ENCODE data around the gene TMEM255B.

Gene TMEM255B

DNA sequence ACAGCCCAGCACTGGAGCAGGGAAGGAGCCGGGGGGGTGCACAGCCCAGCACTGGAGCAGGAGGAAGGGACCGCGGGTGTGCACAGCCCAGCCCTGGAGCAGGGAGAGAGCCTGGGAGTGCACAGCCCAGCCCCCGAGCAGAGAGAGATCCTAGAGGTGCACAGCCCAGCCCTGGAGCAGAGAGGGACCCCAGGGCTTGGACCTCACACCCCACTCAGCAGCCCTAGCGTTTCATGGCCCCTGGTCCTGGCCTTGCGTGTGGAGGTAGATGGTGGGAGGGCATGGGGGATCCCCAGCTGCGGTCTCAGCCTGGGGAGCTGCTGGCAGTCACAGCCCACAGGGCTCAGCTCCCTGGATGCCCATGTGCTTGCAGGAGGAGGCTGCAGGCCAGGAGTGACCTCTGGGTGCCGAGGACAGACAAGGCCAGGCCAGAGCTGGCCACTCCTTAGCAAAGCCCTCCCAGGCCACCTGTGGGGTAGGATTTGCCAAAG is 79.7 kb downstream of the TMEM255B start:
- DNase-seq: no peak

DNA sequence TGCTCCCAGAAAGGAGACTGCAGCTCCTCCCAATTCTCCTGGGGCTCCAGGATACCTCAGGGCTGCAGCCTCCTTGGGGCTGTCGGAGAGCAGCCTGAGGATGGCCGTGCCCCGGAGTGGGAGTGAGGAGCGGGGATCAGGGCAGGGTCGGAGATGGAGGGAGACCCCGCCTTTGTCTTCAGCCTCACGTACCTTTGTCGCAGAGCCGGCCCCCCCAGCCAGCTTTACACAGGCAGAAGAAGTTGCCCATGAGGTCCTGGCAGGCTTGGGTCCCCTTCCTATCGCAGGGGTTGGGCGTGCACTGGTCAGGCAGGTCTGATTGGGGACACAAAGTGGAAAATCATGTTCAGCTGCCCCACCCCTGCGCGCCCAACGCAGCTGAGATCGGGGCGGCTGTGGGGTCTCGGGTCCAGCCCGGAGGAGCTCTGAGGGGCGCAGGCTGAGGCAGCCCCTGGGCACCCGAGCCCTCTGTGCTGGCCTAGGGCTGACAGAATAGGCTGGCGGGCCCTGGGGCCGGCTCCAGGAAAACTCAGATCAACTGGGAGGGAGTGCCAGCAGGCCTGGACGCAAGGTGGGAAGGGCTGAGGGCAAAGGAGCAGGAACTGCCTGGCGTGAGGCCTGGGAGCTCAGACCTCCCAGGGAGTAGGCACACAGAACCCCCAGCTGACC is 80.6 kb downstream of the TMEM255B start:
- DNase-seq: no peak

DNA sequence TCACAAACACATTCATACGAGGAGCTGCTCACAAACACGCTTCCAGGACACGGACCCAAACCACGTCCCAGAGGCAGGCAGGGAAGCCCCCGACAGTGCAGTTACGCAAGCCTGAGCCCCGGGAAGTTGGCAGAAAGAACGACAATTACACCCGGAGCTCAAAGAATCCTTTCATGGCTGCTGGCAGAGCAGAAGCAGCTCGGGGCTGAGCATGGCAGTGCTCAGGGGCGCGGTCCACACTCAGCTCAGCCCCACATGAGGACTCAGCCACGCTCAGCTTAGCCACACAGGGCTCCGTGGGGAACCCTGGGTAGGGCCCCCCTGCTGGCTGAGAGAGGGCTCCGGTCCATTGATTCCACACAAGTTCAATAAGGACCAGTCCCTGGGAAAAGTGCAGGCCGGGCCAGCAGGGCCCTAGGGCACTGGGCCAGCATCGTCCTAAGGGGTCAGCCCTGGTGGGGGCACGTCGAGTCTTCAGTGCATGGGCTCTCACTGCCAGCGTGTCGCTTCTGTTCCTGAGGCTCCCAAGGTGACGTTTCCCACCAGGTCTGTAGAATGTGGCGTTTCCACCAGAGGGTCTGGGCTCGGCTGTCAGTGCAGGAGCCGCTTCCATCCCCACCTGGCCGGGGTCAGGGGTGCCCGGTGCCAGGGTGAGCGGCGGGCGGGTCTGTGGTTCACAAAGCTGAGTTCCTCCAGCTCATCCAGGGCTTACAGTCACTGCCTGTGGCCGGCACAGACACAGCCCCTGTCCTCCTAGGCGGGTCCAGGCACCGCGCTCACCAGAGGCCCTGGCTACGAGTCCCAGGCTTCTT is 81.7 kb downstream of the TMEM255B start:
- no peak for DNase-seq

DNA sequence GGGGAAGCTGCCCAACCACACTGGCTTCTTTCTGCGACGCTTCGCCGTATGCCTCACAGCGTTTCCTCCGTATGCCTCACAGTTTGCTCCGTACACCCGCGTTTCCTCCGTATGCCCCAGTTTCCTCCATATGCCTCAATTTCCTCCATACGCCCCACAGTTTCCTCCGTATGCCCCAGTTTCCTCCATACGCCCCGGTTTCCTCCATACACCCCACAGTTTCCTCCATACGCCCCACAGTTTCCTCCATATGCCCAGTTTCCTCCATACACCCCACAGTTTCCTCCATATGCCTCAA is 82.3 kb downstream of the TMEM255B start:
- DNase-seq: no peak

DNA sequence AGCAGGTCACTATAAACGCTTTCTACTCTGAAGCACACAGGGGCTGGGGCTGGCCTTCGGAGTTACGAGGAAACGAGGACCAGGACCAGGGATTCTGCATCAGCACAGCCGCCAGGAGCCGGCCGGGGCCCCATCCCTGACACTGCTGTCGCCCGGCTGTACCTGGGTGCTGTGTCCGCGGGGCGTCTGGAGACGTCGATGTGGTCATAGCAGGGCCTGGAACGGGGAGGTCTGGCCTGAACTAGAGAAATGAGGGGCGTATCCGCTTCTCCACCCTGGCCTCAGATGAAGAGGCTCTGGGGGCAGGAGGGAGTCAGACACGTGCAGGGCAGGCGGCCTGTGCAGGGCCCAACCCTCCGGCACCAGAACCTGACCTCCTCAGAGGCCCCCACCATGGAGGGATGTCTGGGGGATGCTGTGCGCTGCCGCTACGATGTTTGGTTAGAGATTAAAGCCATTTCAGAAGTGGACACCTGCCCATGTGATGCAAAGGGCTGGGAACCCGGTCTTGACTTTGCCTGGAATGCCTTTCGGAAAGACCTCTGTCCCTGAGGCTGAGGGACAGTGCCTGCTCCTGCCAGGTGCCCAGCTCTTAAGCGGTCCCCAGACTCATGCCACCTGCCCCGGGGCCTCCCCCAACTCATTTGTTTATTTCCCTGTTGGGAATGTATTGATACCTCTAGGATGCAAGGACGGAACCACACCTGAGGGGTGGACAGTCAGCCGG is 83.5 kb downstream of the TMEM255B start:
- no peak for DNase-seq

DNA sequence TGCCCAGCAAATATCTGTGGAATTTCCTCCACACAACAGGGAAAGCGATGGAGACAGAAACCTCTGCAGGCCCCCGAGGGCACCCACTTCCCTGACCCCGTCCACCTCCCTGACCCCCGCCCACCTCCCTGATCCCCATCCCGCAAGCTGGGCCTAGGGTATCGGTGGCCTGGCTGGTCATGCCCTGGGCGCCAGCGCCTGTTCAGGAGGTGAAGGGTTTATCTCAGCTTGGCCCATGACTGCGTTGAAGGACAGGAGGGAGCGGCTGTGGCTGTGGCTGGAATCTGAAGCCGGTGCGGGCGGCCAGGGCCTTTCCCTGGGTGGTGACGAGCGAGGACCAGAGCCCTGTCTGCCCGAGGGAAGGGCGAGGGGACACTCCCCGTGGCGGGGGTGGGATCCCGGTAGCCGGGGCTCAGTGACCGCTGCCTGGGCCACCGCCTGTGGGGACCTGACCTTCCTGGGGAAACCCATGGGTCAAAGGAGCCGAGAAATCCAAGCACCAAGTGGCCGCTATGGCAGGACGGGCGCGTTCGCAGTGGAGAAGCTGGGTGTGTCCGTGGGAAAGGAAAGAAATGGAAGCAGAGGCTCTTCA is 84.1 kb downstream of the TMEM255B start:
- DNase-seq: no peak

DNA sequence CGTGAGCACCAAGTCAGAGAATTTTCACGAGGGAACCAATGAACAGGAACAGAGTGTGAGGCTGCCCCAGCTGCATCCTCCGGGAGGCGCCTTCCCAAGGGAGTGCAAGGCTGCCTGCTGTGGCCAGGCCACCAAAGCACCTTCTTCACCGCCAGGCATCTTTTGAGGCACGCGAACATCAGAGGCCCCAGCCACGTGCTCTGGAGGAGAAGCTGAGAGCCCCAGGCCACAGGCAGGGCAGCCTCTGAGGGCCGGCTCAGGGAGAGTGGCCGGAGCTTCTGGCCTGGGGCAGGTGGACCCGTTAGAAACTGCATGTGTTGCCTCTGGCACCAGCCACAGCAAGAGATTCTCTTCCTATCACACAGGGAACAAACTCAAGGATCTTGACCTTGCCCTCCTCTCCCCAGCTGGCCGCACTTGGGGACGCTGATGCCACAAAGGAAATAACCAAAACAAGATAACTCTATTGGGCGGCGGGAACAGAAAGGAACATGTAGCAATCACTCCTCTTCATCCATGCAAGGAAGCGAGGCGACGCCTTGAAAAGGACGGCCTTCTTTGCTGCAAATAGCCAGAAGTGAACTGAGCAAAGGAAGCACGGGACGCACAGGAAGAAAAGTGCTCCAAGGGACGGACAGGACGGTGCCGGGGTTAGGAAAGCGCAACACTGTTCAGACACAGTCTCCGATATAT is 85.0 kb downstream of the TMEM255B start:
- no peak for DNase-seq

DNA sequence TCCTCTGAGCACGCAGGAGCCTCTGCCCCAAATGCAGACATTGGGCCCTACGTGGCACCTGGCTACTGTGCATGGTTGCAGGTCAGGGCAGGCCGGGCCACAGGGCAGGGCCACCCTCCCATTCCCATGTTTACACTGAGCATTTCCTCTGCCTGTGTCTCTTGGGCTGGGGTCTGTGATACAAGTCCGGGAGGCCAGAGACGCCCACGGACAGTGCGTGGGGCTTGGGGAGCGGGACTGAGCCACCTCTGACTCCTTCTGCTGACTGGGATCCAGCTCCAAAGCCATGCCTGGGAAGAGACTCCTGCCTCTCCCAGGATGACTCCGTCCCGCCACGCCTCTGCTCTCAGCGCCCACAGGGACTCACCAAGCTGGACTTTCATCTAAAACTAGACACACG is 86.0 kb downstream of the TMEM255B start:
- no peak for DNase-seq

DNA sequence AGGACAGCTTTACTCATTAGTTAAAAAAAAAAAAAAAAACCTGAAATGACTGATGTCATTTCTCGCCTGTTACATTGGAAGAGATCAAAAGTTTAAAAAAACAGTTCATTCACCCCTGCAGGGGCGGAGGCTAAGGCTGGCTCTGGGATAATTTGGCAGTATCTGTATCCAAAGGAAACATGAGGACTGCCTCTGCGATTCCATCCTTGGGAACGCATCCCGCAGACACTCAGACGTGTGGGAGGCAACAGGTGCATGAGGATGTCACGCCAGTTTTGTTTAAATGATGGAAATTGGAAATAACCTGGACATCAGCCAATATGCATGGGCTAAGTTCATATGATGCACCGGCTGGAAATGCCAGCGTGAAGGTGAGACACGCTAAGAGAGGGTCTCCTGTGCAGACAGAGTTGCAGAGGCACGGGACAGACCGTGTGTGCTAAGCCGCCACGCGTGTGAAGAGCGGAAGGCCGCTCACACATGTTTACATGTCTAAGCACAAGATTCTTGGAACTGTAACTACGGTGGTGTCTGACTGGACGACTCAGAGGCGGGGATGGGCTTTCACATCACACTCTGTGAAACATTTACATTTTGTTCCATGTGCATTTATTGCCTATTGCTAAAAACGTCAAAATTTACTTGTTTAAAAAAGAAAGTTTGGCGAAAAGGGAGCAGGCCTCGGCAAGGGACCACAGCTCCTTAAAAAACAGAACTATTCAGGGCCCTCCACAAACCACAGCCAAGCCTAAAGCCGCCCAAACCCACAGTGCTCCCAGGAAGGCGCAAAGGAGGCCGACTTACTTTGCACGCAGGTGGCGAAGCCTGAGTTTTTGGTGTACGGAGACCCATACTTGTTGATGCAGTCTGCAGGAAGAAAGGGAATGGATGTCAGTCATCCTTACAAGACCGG is 87.0 kb downstream of the TMEM255B start:
- no peak for DNase-seq

DNA sequence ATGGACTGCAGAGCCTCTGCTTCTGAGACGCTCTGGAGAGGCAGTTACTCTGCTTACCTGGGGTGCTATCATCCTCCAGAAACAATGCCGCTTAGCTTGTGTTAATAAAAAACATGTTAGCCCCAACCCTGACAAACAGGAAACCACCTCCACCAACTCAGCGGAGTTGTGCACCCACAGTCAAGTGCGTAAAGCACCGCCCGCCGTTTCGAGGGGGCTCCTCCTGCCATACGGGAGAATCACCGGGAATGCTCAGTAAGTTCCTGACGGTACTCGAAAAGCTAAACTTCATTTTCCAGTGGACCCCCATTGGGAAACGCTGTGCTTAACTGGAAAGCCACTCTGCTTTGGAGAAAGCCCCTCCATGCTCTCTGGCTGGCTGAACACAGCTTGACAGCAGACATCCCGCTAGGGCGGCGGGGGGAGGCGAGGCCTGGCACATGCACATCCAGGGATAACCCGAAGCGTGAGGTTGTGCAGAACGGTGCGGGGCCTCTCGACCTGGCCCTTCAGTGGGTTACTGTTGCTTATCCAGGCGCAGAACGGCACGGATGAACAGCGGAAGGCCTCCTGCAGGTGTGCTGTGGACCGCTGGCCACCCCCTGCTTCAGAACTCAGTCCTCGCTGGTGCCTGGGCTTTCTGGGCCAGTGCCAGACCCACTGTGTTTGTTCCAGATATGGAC is 87.8 kb downstream of the TMEM255B start:
- DNase-seq: no peak

DNA sequence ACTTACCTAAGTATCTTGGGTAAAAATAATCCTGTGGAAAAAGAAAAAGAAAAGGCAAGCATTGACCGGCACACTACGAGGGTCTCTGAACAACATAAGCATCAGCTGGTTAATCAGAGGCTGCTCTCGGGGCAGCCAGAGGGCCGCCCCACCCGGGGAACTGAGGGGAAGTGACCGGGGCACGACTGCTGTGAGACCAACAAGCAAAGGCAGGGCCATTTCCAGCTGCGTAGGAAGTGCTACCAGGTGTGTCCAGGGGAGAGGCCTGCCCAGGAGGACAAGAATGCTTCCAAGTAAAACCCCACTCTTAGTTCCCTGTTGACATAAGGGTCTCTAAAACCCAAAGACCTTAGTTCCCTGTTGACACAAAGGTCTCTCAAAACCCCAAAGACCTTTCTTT is 89.0 kb downstream of the TMEM255B start:
- no peak for DNase-seq

DNA sequence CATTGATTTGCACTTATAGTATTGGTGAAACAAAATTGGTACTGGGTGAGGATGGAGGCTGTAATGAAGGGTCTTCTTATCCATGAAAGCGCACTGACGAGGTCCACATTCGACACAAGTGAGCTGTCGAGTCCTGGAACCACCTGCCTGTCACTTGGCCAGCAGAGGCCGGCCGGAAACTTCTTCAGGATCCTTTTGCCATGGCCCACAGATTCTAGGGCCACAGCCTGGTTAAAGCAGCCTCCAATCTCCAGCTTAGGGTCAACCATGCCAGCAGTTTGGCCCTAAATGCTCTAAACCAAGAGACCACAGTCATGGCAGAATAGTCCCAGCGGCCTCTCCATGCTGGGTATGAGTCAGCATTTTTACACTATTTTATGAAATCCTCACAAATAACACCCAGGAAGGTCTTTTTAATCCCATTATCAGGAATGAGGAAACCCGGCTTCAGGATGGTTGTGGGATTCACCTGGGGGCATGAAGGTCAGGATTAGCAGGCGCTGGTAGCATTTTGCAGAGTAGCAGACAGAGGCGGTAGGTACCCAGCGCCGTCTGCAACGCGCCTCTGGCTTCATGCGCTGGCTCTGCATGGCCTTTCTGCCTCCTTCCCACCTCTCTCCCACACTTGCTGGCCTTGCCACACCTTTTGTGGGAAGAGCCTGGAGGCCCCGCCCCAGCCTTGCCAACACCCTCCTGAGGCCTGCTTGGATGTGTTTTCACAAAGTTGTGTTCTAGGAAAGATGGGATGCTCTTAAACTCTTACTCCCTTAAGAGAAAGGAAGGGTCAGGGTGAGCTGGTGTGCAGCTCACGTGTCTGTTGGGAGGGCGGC is 89.6 kb downstream of the TMEM255B start:
- no peak for DNase-seq

DNA sequence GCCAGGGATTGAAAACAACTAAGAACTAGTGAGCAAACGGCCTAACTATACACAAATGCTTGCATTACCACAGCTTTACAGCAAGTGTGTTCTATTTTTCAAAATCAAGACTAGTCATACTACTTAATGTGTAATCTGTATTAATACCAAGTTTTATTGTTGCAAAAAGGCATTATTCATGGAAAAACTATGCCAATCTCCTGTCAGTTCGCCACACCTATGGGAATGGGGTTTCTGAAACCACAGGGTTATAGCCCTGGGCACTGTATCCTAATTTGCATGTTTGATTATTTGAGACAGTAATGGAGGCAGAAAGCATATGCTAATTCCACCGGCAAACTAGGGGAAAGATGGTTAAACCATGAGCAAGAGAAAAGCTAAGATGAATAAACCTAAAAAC is 90.5 kb downstream of the TMEM255B start:
- DNase-seq: no peak

DNA sequence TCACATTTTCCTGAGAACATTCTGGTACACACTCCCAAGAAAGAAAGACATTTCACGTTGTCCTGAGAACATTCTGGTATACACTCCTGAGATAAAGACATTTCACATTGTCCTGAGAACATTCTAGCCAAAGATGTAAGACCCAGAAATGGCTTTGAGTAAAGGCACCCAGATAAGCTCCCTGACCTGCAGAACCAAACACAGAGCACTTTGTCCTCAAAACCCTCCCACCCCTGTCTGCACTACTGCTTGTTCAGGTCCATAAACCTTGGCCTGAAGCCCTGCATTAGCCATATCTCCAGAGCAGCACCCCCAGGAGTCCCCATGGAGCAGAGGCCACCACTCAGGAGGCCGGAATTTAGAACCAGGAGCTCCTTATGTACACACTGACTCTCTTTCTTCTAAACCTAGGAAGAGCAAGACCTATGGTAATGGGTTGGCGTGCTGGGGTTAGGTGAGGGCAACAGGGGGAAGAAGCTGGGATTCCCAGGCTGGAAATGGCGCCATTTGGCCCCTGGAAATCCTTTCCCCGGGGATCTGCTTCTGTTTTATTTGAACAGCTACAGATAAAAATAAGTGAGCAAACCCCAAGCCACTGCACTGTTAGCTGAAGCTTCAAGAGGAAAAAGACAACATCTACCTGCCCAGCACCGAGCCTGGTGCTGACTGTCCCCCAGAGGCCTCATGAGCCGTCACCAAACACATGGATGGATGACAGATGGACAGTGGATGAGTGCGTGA is 91.1 kb downstream of the TMEM255B start:
- no peak for DNase-seq

DNA sequence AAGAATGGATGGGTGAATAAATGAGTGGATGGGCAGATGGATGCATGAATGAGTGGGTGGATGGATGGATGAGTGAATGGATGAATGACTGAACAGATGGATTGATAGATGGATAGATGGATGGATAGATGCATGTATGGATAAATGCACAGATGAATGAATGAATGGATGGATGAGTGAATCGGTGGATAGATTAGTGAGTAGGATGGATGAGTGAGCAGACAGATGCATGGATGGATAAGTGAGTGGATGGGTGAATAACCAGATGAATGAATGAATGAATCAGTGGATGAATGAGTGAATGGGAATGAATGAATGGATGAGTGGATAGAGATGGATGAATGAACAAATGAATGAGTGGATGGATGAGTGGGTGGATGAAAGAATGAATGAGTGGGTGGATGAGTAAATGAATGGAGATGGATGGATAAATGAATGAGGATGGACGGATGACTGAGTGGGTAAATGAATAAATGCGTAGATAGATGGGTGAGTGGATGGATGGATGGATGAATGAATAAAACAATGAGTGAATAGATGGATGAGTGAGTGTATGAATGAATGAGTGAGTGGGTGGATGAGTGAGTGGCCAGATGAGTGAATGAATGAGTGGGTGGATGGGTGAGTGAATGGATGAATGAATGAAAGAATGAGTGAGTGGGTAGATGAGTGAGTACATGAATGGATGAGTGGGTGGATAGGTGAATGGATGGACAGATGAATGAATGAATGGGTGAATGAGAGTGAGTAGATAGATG is 91.9 kb downstream of the TMEM255B start:
- no peak for DNase-seq

DNA sequence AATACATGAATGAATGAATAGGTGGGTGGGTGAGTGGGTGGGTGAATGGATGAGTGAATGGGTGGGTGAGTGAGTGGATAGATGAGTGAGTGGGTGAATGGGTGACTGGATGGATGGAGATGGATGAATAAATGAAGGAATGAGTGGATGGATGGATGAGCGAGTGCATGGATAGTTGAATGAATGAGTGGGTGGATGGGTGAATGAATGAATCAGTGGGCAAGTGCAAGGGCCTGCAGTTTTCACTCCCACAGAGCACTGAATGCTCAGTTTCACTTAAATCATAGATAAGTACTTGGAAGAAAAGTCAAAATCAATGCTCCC is 92.4 kb downstream of the TMEM255B start:
- DNase-seq: no peak

DNA sequence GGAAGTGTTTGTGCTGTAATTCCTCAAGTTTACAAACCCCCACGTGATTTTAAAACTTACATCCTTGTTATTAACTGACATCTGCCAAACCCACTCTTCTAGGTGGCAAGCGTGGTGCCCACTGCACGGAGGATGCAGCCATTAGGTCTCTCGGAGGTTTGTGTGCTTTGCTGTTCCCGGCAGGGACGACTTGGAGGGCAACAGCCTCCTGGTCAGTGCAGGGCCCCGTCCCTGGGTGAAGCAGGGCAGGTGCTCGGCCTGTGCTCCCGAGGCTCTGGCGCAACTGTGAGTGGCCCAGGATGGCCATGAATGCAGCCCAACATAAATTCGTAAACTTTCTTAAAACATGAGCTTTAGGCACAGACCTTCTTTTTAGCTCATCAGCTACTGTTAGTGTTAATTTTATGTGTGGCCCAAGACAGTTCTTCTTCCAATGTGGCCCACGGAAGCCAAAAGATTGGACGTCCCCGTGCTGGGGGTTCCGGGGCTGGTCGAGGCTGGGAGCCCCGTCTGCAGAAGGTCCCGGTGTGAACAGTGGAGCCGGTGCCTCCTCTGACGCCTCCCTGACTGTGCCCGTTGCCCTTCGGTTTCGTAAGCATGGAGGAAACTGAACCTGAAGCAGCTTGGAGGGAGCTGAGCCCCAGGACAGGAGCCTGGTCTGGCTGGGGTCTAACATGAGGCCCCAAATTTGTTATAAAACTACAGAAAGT is 93.0 kb downstream of the TMEM255B start:
- no peak for DNase-seq

Data from OCI-M1 (cell line).